ENCODE measurements around the gene GFER. TPM values are rescaled to one million over a fixed set of nuclear protein-coding genes. Genes with fewer than 3 reads are reported as not detected.

Gene GFER
- polyA plus RNA-seq, 4 donors: 50.4 to 261 (median 94.7) TPM

DNA sequence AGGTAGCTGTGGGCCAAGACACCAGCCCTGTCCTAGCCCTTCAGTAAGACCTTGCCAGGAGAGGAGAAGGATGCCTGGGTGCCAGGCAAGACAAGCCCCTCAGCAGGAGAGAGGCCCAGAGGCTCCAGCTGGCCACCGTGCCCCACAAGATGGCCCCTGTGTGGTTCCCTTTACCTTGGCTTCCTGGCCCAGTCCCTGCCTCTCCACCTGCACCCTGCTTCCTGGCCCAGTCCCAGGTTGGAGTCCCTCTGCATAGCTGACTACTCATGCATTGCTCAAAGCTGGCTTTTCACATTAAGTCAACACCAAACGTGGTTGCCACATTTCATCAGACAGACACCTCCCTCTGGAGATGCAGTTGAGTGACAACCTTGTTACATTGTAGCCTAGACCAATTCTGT lies 9.7 kb downstream of the GFER start:
- H3K4me3 ChIP-seq (ENCODE audit: low read depth in 1 of 3, low read length in 3 of 3): no peak overlapping the region
- WGBS, 3 donors: 49 to 59% (median 51%) methylated on average over 2 of the region's 2 CpGs
- peaks cover 0 to 7% of the 10 kb centered on the region in 2 donors for H3K9me3 ChIP-seq (ENCODE audit: control insufficient read depth in 2 of 2, insufficient read depth in 1 of 2, low read depth in 1 of 2, low read length in 1 of 2)
- FAIRE-seq: no peak
- H3K27me3 ChIP-seq (ENCODE audit: control insufficient read depth in 3 of 3, insufficient read depth in 3 of 3, low read length in 3 of 3): peaks cover under 1 to 25% (median 14%) of the 10 kb centered on the region in 3 donors
- peak in 1 of 2 donors; percentile 17 for DNase-seq
- H3K27ac ChIP-seq (ENCODE audit: low read depth in 1 of 3, low read length in 2 of 3): no peak overlapping the region
- peaks cover 3 to 30% (median 3%) of the 10 kb centered on the region in 3 donors for H3K36me3 ChIP-seq (ENCODE audit: control insufficient read depth in 3 of 3, insufficient read depth in 2 of 3, low read depth in 1 of 3, low read length in 3 of 3)
- H3K4me1 ChIP-seq (ENCODE audit: control insufficient read depth in 3 of 3, insufficient read depth in 2 of 3, low read depth in 1 of 3, low read length in 2 of 3): peaks cover 0 to 21% (median 0%) of the 10 kb centered on the region in 3 donors

- 79 to 89% (median 80%) methylated on average over 24 to 26 of the region's 26 CpGs for WGBS, 3 donors
- peak overlapping the region in 1 of 3 donors; percentile 37 for H3K27ac ChIP-seq (ENCODE audit: low read depth in 1 of 3, low read length in 2 of 3)
- DNase-seq: no peak
- no peak overlapping the region for H3K4me3 ChIP-seq (ENCODE audit: low read depth in 1 of 3, low read length in 3 of 3)
- no peaks in the 10 kb centered on the region for H3K27me3 ChIP-seq (ENCODE audit: control insufficient read depth in 3 of 3, insufficient read depth in 3 of 3, low read length in 3 of 3)
- H3K36me3 ChIP-seq (ENCODE audit: control insufficient read depth in 3 of 3, insufficient read depth in 2 of 3, low read depth in 1 of 3, low read length in 3 of 3): peaks cover 13 to 70% (median 28%) of the 10 kb centered on the region in 3 donors
- H3K9me3 ChIP-seq (ENCODE audit: control insufficient read depth in 2 of 2, insufficient read depth in 1 of 2, low read depth in 1 of 2, low read length in 1 of 2): peaks cover 0 to 3% of the 10 kb centered on the region in 2 donors
- no peaks in the 10 kb centered on the region for H3K4me1 ChIP-seq (ENCODE audit: control insufficient read depth in 3 of 3, insufficient read depth in 2 of 3, low read depth in 1 of 3, low read length in 2 of 3)
- FAIRE-seq: no peak
Measured at GRCh38 chr16:1997494-1998359, 13.7 kb downstream of the GFER start.

GRCh38 chr16:1998360-1998835 lies 14.4 kb downstream of the GFER start:
- Histone ChIP-seq H3K27me3 (ENCODE audit: control insufficient read depth in 3 of 3, insufficient read depth in 3 of 3, low read length in 3 of 3) (no peaks in the 10 kb centered on the region), H3K4me1 (ENCODE audit: control insufficient read depth in 3 of 3, insufficient read depth in 2 of 3, low read depth in 1 of 3, low read length in 2 of 3) (no peaks in the 10 kb centered on the region), H3K9me3 (ENCODE audit: control insufficient read depth in 2 of 2, insufficient read depth in 1 of 2, low read depth in 1 of 2, low read length in 1 of 2) (no peaks in the 10 kb centered on the region), H3K4me3 (ENCODE audit: low read depth in 1 of 3, low read length in 3 of 3) (no peak overlapping the region), H3K36me3 (ENCODE audit: control insufficient read depth in 3 of 3, insufficient read depth in 2 of 3, low read depth in 1 of 3, low read length in 3 of 3) (peaks cover 13 to 76% (median 28%) of the 10 kb centered on the region in 3 donors), H3K27ac (ENCODE audit: low read depth in 1 of 3, low read length in 2 of 3) (peak overlapping the region in 1 of 3 donors; percentile 37)
- WGBS, 3 donors: 91 to 95% (median 94%) methylated on average over 26 to 27 of the region's 27 CpGs
- DNase-seq: no peak
- FAIRE-seq: no peak

GRCh38 chr16:1998852-1999801 lies 15.1 kb downstream of the GFER start:
- FAIRE-seq (no peak), DNase-seq (no peak)
- no peaks in the 10 kb centered on the region for H3K27me3 ChIP-seq (ENCODE audit: control insufficient read depth in 3 of 3, insufficient read depth in 3 of 3, low read length in 3 of 3)
- no peak overlapping the region for H3K27ac ChIP-seq (ENCODE audit: low read depth in 1 of 3, low read length in 2 of 3)
- 94 to 95% (median 95%) methylated on average over 32 to 39 of the region's 39 CpGs for WGBS, 3 donors
- peaks cover 13 to 78% (median 28%) of the 10 kb centered on the region in 3 donors for H3K36me3 ChIP-seq (ENCODE audit: control insufficient read depth in 3 of 3, insufficient read depth in 2 of 3, low read depth in 1 of 3, low read length in 3 of 3)
- H3K9me3 ChIP-seq (ENCODE audit: control insufficient read depth in 2 of 2, insufficient read depth in 1 of 2, low read depth in 1 of 2, low read length in 1 of 2): no peaks in the 10 kb centered on the region
- H3K4me3 ChIP-seq (ENCODE audit: low read depth in 1 of 3, low read length in 3 of 3): no peak overlapping the region
- H3K4me1 ChIP-seq (ENCODE audit: control insufficient read depth in 3 of 3, insufficient read depth in 2 of 3, low read depth in 1 of 3, low read length in 2 of 3): peaks cover 0 to 6% (median 1%) of the 10 kb centered on the region in 3 donors

GRCh38 chr16:1999866-2000514 lies 16.0 kb downstream of the GFER start:
- Histone ChIP-seq H3K9me3 (ENCODE audit: control insufficient read depth in 2 of 2, insufficient read depth in 1 of 2, low read depth in 1 of 2, low read length in 1 of 2) (no peaks in the 10 kb centered on the region), H3K4me3 (ENCODE audit: low read depth in 1 of 3, low read length in 3 of 3) (no peak overlapping the region), H3K4me1 (ENCODE audit: control insufficient read depth in 3 of 3, insufficient read depth in 2 of 3, low read depth in 1 of 3, low read length in 2 of 3) (peaks cover 0 to 10% (median 4%) of the 10 kb centered on the region in 3 donors), H3K27me3 (ENCODE audit: control insufficient read depth in 3 of 3, insufficient read depth in 3 of 3, low read length in 3 of 3) (no peaks in the 10 kb centered on the region), H3K36me3 (ENCODE audit: control insufficient read depth in 3 of 3, insufficient read depth in 2 of 3, low read depth in 1 of 3, low read length in 3 of 3) (peaks cover 13 to 85% (median 28%) of the 10 kb centered on the region in 3 donors), H3K27ac (ENCODE audit: low read depth in 1 of 3, low read length in 2 of 3) (no peak overlapping the region)
- FAIRE-seq (no peak), DNase-seq (no peak)
- 85 to 91% (median 89%) methylated on average over 25 to 28 of the region's 28 CpGs for WGBS, 3 donors

- Histone ChIP-seq H3K4me1 (ENCODE audit: control insufficient read depth in 3 of 3, insufficient read depth in 2 of 3, low read depth in 1 of 3, low read length in 2 of 3) (peaks cover 0 to 10% (median 4%) of the 10 kb centered on the region in 3 donors), H3K9me3 (ENCODE audit: control insufficient read depth in 2 of 2, insufficient read depth in 1 of 2, low read depth in 1 of 2, low read length in 1 of 2) (no peaks in the 10 kb centered on the region), H3K27me3 (ENCODE audit: control insufficient read depth in 3 of 3, insufficient read depth in 3 of 3, low read length in 3 of 3) (no peaks in the 10 kb centered on the region), H3K36me3 (ENCODE audit: control insufficient read depth in 3 of 3, insufficient read depth in 2 of 3, low read depth in 1 of 3, low read length in 3 of 3) (peaks cover 10 to 89% (median 28%) of the 10 kb centered on the region in 3 donors), H3K4me3 (ENCODE audit: low read depth in 1 of 3, low read length in 3 of 3) (no peak overlapping the region), H3K27ac (ENCODE audit: low read depth in 1 of 3, low read length in 2 of 3) (no peak overlapping the region)
- DNase-seq (no peak), FAIRE-seq (no peak)
- WGBS, 3 donors: 95 to 97% (median 96%) methylated on average over 19 of the region's 19 CpGs
Measured at GRCh38 chr16:2001035-2001434, 17.0 kb downstream of the GFER start.

DNA sequence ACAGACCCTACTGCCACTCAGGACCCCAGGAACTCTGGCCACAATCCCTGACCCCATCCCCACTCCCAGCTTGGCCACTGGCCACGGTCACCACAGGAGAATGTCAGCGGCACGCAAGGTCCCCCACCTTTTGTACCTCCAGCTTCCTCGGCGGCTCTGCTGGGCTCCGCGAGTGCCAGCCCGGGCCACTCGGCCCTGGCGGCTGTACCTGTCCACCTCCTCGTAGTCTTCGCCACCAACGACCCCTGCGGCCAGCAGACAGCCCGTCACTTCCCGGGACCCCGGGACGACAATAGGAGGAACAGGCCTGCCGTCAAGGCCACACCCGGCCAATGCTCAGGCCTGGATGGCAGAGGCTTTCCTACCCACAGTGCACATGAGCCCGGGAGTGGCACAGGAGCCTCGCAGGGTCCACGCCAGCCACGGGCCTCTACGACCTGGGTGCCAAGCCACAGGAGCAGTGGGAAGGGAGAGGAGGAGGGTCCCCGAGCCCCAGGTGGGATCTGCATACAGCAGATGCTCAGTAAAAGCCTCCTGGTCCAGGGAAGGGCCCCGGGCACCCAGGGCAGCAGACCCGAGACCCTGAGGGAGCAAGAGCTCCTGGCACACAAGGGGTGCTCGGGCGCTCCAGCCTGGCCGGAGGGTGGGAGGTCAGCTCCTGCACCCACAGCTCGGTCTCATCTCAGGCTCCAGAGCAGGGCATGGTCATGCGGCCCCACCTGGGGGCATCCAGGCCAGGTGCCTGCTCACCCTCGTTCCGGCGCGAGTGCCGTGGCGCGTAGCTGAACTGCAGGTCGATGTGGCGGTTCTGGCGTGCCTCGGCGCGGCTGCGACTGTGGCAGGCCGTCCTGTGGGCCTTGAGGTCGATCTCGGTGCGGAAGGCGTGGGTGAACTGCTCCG lies 17.7 kb downstream of the GFER start:
- Histone ChIP-seq H3K4me3 (ENCODE audit: low read depth in 1 of 3, low read length in 3 of 3) (no peak overlapping the region), H3K36me3 (ENCODE audit: control insufficient read depth in 3 of 3, insufficient read depth in 2 of 3, low read depth in 1 of 3, low read length in 3 of 3) (peaks cover 10 to 91% (median 28%) of the 10 kb centered on the region in 3 donors), H3K4me1 (ENCODE audit: control insufficient read depth in 3 of 3, insufficient read depth in 2 of 3, low read depth in 1 of 3, low read length in 2 of 3) (peaks cover 0 to 11% (median 4%) of the 10 kb centered on the region in 3 donors), H3K27ac (ENCODE audit: low read depth in 1 of 3, low read length in 2 of 3) (no peak overlapping the region), H3K9me3 (ENCODE audit: control insufficient read depth in 2 of 2, insufficient read depth in 1 of 2, low read depth in 1 of 2, low read length in 1 of 2) (no peaks in the 10 kb centered on the region), H3K27me3 (ENCODE audit: control insufficient read depth in 3 of 3, insufficient read depth in 3 of 3, low read length in 3 of 3) (no peaks in the 10 kb centered on the region)
- FAIRE-seq (no peak), DNase-seq (no peak)
- 96 to 97% (median 96%) methylated on average over 51 to 53 of the region's 53 CpGs for WGBS, 3 donors
